HG02885 (cell line): ENCODE measurements around the gene AHSG.

ENCODE experiments used
- ATAC-seq: cut with Tn5 transposase; IDR thresholded peaks from one replicate; pipeline ENCODE4 v1.9.1; 2021; ENCODE audit warnings: mild to moderate bottlenecking; ENCODE audit not compliant: unreplicated experiment, poor library complexity

The AHSG gene

DNA sequence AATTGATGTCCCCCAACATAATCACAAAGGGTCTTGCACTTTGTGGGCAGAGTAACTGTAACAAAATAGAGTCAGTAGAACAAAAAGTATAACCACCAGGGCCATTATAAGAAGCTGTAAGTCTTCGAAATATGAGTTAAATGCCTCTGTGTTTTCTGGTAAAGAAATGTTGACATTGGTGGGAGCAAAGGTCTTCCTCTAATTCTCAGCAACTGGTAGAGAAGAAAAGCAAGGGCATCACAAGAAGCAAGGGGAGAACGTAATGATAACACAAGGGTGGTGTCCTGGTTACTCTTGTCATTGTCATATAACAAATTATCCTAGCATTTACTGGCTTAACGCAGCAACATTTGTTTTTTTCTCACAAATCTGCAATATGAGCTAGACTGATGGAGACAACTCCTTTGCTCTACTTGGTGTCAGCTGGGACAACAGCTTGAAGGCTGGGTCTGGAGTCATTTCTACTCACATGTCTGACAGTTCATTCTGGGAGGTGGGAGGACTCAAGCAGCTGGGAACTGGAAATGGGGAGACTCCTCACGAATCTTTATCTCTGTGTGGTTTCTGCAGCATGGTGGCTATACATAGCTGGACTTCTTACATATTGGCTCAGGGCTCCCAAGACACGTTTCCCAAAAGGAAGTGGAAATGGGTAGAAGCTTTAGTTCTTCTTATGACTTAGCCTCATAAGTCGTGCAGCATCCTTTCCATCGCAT, 22.1 kb upstream of the AHSG start:
- ATAC-seq, result no peak

DNA sequence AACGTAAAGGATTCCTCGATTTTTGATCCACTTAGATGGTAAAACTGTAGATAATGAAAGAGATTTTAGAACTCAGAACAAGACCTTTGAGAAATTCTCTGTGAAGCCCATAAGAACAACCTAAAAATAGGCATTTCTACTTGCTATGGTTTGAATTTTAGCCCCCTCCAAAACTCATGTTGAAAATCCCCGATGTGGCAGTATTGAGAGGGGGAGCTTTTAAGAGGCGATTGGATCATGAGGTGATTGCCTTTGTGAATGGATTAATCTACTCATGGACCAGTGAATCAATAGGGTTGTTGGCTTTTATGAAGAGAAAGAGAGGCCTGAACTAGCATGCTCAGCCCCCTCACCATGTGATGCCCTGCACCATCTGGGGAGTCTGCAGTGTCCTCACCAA, 20.2 kb upstream of the AHSG start:
- ATAC-seq, result no peak

DNA sequence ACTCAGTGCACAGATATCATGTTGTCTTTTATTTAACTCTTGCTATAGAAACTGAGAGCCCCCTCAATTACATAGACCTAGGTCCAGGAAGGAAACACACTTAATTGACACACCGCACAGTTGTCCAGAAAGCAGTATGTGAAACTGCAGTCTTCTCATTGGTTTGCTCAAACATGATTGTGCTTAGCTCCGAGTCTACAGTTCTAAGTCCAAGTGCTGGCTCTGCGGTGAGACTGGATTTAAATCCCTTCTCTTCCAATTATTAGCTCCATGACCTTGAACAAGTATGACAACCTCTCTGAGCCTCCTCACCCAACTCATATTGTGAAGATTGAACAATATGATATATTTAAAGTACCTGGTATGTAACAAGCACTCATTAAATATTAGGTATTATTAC, 19.0 kb upstream of the AHSG start:
- ATAC-seq, result no peak

DNA sequence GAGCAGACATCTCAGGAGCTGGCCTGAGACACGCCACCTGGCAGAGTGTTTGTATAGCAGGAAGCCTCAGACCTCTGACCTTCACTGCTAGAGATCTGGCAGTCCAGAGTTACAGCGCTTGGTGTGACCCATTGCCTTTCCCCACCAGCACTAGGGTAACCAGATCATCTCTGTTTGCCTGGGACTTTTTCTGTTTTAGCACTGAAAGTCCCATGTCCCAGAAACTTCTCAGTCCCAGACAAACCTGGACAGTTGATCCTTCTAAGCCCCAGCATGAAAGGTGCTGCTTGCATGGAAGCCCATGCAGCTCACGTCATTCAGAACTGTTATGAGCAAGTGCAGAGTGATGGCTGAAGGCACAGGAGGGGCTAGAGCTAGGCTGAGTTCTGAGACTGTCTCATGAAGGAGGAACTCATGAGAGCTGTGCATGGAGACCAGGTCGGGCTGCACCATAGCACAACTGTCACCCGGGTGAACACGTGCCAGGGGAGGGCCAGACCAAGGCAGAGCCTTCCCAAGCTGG, 18.2 kb upstream of the AHSG start:
- ATAC-seq, result no peak

DNA sequence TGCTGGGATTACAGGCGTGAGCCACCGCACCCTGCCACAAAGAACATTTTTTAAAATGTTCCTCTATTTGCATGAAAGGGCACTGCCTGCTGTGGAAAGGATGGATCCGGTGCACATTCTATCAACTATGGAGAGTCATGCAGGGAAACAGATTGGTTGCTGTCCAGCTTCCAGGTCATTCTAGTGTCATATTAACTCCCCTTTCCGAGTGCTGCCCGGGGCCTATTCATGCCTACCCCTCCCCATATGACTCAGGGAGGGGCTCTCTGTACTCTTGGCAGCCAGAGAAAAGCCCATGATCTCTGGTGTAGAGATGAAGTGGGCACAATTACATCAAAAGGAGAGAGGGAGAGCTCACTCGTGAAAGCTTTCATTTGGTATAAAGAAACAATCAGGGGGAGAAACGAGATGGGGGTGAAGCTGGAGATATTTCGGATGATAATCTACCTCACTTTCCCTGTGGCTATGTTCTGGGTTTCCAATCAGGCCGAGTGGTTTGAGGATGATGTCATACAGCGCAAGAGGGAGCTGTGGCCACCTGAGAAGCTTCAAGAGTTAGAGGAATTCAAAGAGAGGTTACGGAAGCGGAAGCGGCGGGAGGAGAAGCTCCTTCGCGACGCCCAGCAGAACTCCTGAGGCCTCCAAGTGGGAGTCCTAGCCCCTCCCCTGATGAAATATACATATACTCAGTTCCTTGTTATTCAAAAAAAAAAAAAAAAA, 16.1 kb upstream of the AHSG start:
- no peak for ATAC-seq

DNA sequence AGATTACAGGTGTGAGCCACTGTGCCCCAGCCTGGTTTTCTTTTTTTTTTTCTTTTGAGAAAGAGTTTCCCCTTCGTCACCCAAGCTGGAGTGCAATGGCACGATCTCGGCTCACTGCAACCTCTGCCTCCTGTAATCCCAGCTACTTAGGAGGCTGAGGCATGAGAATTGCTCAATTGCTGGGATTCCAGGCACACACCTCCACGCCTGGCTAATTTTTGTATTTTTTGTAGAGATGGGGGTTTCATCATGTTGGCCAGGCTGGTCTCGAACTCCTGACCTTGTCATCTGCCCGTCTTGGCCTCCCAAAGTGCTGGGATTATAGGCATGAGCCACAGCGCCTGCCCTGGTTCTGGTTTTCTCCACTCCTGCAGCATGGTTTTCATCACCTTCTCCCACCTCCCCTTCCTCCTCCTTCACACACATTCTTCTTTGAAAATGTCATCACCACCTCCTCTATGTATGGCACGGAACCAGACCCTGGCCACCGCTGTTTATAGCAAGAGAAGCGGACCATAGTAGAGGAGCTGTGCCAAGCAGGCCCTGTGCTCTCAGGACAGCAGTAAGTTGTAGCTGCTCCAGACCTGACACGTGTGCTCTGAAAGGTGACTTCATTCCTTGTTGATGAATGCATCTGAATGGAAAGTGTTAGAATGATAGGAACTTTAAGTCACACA, 14.6 kb upstream of the AHSG start:
- no peak for ATAC-seq

DNA sequence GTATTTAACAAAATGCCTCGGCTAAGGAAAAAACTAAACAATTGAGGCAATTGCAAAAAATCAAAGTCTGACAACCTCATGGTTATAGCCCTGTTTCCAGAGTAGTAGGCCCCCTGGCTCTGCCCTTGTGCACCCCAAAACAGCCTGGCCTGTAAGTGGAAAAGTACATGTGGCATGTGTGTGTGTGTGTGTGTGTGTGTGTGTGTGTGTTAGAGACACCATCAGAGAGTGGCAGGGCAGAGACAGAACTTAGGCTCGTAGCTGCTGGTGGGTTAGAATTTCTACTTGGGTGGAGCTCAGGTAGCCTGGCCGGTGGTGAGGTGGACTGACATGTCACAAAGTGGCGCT, 14.1 kb upstream of the AHSG start:
- ATAC-seq, result no peak

DNA sequence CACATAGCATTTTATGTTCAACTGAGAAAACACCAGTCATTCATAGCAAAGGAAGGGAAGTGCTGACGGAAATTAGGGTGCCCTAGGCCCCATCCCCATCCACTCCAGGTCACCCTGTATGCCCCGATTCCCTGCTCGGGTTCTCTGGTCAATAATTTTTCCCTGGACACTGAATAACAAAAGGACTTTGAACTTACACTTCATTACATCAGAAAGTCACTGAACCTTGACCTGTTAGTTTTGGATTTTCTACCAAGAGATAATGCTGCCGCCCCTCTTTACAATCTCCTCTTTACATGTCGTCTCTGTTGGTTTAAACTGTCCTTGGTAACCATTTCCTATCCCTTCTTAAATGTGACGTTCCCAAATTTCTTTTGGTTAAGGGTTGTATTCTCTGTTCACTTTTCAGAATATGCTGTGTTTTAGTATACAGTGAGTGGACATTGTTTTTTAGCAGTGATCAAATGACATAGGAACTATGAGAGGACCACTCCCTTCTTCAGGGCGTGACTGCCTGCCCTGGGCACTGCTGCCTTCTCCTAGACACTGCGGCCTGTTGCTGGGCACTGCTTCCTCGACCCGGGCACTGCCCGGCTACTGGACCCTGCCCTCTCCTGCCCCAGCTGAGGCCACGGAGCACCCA, 13.6 kb upstream of the AHSG start:
- ATAC-seq, result no peak

DNA sequence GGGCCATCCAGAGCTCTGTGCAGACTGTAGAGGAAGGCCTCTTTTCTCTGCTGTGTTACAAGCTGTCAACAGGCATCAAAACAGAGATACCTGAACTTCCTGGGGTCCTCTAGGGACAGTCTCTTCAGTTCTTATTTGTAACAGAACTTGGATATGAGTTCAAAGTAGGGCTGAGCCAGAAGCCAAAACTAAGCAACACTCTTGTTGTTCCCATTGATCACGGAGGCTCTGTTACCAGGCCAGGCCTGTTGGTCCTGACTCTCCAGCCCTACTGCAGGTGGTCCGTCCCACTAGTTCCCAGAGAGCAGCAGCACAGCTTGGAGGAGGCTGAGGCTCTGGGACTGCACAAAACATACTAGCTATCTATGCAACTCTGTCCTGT, 13.1 kb upstream of the AHSG start:
- no peak for ATAC-seq

DNA sequence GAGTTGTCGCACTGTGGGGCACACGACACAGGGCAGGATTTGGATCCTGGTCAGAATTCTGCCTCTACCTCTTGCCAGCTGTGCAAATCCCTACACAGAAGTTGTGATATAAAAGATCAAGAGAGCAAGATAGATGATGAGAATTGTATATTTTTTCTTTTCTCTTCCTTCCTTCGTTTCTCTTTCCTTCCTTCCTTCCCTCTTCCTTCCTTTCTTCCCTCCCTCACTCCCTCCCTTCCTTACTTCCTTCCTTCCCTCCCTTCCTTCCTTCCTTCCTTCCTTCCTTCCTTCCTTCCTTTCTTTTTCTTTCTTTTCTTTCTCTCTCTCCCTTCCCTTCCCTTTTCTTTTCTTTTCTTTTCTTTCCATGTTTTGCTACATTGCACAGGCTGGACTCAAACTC, 12.0 kb upstream of the AHSG start:
- no peak for ATAC-seq

DNA sequence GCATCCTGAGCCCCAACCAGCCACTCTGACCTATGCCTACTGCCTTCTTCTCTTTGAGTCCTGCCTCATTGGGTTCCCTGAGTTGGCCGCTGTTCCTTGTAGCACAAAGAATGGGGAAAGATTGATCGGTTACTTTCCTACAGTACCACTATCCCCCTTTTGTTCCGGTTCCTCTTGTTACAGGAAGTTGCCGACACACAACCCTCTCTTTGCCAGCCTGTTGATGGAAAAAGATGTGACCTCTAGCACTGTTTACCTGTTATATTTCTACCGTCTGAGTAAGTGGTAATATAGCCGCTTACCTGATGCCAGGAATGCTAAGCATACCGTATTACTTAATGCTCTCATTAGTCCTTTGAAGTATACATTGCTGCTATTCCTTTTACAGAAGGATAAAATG, 9.7 kb upstream of the AHSG start:
- no peak for ATAC-seq

DNA sequence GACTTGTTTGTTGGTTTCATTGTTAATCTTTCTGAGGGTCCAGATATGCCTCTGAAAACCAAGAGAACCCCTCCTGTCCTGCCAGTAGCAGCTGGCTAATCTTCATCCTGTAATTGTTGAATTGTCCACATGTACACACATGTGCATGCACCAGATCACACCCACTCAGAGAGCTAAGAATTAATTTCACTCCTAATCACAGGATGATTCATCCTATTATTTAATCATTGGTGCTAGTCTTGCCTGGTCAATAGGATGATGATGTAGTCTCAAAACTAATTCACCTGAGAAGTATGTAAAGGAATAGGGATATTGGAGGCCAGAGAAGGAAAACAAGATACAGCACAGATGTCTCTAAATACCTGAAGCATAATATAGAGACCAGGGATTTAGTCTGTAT, 7.8 kb upstream of the AHSG start:
- no peak for ATAC-seq

DNA sequence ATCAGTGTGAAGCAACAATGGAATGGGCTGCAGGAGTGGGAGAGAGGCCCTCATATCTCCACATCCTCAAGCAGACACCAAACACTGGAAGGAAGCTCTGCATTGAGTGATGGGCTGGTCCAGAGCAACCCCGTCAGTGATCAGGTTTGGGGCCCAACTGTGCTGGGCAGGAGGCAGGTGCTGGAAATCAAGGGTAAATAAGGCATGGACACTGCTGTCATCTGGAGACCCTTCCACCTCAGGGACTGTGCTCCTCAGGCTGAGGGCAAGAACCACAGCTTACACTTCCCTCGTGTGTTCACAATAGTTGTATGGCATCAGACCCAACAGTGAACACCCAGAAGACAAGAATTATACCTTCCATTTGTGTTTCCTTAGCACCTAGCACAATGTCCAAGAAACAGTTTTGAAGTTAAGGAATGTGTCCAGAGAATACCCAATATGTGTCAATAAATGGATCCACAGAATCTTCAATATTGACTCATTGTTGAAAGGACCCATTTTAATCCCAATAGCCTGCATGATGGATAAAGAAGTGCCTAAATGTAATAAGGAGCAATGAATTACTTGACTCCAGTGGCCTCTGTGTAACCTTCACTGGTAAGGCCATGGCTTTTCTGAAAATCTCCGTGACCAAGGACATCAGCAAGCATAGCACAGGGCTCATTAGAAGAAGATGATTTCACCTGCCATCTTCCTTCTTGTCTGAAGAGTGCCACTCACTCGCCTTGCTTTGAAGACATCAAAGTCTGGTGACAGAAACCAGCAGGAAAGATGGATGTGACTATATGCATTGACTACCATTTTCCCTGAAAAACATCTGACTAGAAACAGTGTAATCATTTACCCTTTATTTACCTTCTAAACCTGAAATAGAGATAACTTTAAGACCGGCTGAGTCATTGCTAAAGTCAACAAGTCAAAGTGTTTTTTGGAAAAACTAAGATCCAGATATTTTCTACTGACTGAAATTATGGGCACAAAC, 7.0 kb upstream of the AHSG start:
- ATAC-seq, result no peak

DNA sequence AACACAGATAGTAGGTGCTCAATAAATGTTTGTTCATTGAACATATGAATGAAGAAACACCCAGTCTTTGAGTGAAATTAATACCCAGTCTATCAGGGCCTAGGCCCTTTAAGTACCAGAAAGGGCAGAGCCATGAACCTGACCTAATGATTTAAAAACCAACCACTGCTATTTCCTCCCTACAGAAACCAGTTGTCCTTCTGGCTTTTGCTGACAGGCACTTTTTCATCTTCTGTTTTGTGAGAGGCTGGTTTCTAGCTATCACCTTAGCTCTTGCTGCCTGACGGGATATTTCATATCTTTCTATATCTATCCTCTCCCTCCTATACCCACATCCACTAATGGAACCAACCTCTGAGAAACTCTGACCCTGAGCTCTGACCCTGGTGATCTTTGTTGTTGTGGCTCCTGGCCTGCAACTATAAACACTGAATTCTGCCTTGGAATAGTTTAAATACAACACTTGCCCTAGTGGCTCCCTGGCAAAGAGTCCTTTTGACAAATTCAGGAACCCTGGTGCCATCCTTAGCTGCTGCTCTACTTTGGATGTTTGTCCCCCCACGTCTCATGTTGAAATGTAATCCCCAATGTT, 4.1 kb upstream of the AHSG start:
- no peak for ATAC-seq

DNA sequence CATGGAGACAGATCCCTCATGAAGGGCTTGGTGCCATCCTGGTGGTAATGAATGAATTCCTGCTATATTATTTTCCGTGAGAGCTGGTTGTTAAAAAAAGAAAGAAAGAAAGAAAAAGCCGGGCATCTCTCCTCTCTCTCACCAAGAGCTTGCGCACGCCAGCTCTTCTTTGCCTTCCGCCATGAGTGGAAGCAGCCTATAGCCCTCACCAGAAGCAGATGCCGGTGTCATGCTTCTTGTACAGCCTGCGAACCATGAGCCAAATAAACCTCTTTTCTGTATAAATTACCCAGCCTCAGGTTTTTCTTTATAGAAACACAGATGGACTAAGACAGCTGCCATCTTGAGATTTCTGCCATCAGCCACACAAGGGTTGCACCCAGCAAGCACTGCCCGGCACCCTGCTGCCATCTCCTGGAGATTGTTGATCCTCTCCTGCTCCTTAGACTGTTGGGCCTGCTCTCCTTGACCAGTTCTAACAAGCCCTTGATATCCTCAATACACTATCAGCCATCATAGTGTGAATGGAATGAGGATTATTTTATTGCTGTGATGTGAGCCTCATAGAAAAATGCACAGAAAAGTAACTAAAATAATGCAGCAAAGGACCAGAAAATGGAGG, 3.5 kb upstream of the AHSG start:
- no peak for ATAC-seq

DNA sequence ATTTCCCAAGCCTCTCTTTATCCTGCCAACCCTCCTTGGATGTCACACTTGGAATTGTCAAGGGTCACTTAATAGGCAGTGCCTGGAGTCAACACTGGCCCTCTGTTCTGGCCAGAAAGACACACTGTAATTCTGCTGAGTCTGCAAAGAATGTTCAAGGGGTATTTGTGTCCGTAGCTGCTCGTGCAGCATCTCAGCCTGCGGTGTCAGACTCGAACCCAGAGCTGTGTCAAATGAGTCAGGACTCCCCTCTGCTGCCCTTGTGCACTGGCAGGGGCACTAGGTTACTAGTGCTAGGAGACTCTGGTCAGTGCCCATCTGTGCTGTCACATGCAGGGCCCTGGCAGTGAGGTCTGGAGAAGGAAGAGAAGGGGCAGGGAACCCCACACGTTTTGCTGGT, 795 bp upstream of the AHSG start:
- ATAC-seq, result no peak

DNA sequence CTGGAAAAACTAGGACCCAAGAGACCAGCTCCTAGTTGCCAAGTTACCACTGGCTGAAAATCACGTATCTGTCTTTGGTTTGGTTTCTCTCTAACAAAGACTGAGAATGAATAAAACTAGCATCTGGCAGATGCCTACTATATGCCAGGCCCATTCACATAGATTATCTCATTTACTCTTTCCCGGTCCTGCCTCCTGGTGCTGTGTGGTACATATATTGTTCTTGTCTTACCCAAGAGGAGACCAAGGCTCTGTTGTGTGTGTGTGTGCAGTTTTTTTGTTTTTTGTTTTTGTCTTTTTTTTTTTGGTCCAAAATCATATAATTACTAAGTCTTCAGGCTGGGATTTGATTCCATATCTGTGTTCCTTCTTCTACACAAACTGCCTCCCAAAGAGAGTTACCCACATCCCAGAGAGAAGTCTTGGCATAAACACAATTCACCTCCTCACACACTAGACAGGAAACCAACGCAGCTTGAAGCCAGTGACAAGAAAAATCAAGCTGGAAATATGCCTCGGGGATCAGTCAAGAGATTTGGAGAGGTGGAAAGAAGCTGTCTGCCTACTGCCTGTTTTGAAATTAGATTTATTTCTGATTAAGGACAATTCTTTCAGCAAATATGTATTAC, 891 bp downstream of the AHSG start:
- ATAC-seq, result no peak

DNA sequence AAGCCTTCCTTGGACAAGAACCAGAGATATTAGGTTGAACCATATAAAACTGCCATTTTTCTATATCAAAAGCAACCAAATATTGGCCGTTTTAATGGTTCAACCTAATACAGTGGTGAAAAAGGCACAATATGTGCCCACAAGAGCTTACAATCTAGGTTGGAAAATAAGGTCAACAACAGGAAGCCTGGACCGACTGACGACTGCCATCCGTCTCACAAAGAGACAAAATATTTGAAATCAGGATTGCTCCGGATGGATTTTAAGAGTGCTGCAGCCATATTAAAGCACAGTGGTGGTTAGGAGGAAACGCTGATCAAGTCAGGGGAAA, 1.4 kb downstream of the AHSG start:
- no peak for ATAC-seq
